ENCODE measurements around the gene CTNNA1.

CTNNA1 gene

DNA sequence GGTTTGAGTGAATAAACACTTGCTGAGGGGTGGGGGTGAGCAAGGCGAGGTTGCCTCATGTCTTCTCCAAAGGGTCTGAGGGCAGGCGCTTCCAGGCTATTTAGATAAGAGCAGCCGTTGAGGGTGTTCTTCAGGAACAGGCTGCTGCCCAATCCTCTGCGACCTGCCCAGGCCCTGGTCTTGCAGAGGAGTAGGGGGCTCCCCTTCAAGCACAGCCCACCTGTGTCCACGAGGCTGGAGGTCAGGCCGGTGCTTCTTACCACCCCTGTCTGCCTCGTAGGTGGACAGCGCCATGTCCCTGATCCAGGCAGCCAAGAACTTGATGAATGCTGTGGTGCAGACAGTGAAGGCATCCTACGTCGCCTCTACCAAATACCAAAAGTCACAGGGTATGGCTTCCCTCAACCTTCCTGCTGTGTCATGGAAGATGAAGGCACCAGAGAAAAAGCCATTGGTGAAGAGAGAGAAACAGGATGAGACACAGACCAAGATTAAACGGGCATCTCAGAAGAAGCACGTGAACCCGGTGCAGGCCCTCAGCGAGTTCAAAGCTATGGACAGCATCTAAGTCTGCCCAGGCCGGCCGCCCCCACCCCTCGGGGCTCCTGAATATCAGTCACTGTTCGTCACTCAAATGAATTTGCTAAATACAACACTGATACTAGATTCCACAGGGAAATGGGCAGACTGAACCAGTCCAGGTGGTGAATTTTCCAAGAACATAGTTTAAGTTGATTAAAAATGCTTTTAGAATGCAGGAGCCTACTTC lies 180.5 kb downstream of the CTNNA1 start:
- Histone ChIP-seq H4K20me1 (ENCODE audit: insufficient read depth, low read length, poor library complexity, severe bottlenecking) (no peaks in the 10 kb centered on the region), H3K9me2 (replicated peaks; ENCODE audit: low read depth, low read length) (no peaks in the 10 kb centered on the region), H3K79me2 (ENCODE audit: insufficient read depth, low read length) (no peaks in the 10 kb centered on the region), H3K4me1 (ENCODE audit: insufficient read depth, low read length, poor library complexity, severe bottlenecking) (no peaks in the 10 kb centered on the region), H3K36me3 (ENCODE audit: insufficient read depth, low read length) (peaks cover 43% of the 10 kb centered on the region; the same call in 1 of the 2 replicates), H3K9me3 (ENCODE audit: insufficient read depth, low read depth, low read length) (no peaks in the 10 kb centered on the region), H2AFZ (ENCODE audit: low read length) (no peak overlapping the region), H3K4me2 (ENCODE audit: low read depth, low read length, poor library complexity, severe bottlenecking) (no peak overlapping the region), H3K4me3 (ENCODE audit: low read length, poor library complexity, severe bottlenecking) (no peak overlapping the region), H3F3A (ENCODE audit: low read depth) (no peaks in the 10 kb centered on the region), H3K9ac (ENCODE audit: low read depth, low read length, poor library complexity, severe bottlenecking) (no peak overlapping the region), H3K27me3 (ENCODE audit: insufficient read depth, low read length, poor library complexity, severe bottlenecking) (no peaks in the 10 kb centered on the region)
- TF ChIP-seq, protein P1, sequence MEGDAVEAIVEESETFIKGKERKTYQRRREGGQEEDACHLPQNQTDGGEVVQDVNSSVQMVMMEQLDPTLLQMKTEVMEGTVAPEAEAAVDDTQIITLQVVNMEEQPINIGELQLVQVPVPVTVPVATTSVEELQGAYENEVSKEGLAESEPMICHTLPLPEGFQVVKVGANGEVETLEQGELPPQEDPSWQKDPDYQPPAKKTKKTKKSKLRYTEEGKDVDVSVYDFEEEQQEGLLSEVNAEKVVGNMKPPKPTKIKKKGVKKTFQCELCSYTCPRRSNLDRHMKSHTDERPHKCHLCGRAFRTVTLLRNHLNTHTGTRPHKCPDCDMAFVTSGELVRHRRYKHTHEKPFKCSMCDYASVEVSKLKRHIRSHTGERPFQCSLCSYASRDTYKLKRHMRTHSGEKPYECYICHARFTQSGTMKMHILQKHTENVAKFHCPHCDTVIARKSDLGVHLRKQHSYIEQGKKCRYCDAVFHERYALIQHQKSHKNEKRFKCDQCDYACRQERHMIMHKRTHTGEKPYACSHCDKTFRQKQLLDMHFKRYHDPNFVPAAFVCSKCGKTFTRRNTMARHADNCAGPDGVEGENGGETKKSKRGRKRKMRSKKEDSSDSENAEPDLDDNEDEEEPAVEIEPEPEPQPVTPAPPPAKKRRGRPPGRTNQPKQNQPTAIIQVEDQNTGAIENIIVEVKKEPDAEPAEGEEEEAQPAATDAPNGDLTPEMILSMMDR (conservative IDR thresholded peaks at IDR 0.05; ENCODE audit: low read length) = no peak
- TF ChIP-seq EZH2phosphoT487 (IDR thresholded peaks at IDR 0.05; ENCODE audit: borderline replicate concordance) = no peak

DNA sequence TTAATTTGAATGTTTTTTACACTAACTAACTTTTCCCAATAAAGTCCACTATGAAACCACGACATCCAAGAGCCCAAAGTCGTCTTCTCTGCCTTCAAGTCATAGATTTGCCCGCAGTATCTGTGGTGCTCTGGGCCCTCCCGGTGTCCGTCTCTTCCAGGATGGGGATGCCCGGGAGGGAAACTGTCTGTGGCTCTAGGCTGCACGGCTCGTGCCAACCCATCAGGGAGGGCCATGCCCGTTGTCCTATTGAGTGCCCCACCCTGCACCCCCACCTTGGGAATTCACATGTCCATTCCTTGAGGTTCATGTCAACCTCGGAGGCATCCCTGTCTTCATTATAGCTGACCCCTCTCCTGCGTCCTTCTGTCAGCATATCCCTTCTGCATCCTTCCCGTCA lies 181.7 kb downstream of the CTNNA1 start:
- no peaks in the 10 kb centered on the region for H3K79me2 ChIP-seq (ENCODE audit: insufficient read depth, low read length)
- no peak for TF ChIP-seq EZH2phosphoT487 (IDR thresholded peaks at IDR 0.05; ENCODE audit: borderline replicate concordance)
- TF ChIP-seq, protein P1 (conservative IDR thresholded peaks at IDR 0.05; ENCODE audit: low read length) = no peak
- H3K9ac ChIP-seq (ENCODE audit: low read depth, low read length, poor library complexity, severe bottlenecking) = no peak overlapping the region
- H2AFZ ChIP-seq (ENCODE audit: low read length) = no peak overlapping the region
- no peaks in the 10 kb centered on the region for H3F3A ChIP-seq (ENCODE audit: low read depth)
- no peaks in the 10 kb centered on the region for H3K9me2 ChIP-seq (replicated peaks; ENCODE audit: low read depth, low read length)
- H3K9me3 ChIP-seq (ENCODE audit: insufficient read depth, low read depth, low read length) = no peaks in the 10 kb centered on the region
- peaks cover 33% of the 10 kb centered on the region; the same call in 1 of the 2 replicates for H3K36me3 ChIP-seq (ENCODE audit: insufficient read depth, low read length)
- H3K4me3 ChIP-seq (ENCODE audit: low read length, poor library complexity, severe bottlenecking) = no peak overlapping the region
- H3K27me3 ChIP-seq (ENCODE audit: insufficient read depth, low read length, poor library complexity, severe bottlenecking) = no peaks in the 10 kb centered on the region
- H3K4me2 ChIP-seq (ENCODE audit: low read depth, low read length, poor library complexity, severe bottlenecking) = no peak overlapping the region
- H3K4me1 ChIP-seq (ENCODE audit: insufficient read depth, low read length, poor library complexity, severe bottlenecking) = no peaks in the 10 kb centered on the region
- no peaks in the 10 kb centered on the region for H4K20me1 ChIP-seq (ENCODE audit: insufficient read depth, low read length, poor library complexity, severe bottlenecking)

DNA sequence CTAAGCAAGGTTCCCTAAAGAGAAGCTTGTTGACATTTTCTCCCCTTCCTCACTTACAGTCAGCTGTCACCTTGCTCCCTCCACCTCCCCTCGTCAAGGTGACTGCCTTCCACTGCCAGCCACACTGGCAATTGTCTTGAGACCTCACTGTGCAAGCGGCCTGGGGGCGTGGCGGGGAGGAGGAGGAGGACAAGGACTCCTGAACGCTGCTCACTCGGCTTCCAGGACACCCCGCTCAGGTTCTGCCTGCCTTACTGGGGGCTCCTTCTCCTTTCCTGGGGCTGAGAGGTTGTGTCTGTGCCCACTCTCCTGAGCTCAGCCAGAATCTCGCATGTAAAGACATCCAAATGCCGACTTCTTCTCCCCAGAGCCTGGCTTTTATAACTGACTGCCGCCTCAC lies 182.2 kb downstream of the CTNNA1 start:
- Histone ChIP-seq H3K4me3 (ENCODE audit: low read length, poor library complexity, severe bottlenecking) (no peak overlapping the region), H3F3A (ENCODE audit: low read depth) (no peaks in the 10 kb centered on the region), H3K9me3 (ENCODE audit: insufficient read depth, low read depth, low read length) (no peaks in the 10 kb centered on the region), H3K36me3 (ENCODE audit: insufficient read depth, low read length) (peaks cover 31% of the 10 kb centered on the region; the same call in 1 of the 2 replicates), H3K4me1 (ENCODE audit: insufficient read depth, low read length, poor library complexity, severe bottlenecking) (peaks cover 3% of the 10 kb centered on the region), H3K79me2 (ENCODE audit: insufficient read depth, low read length) (no peaks in the 10 kb centered on the region), H3K4me2 (ENCODE audit: low read depth, low read length, poor library complexity, severe bottlenecking) (no peak overlapping the region), H3K27me3 (ENCODE audit: insufficient read depth, low read length, poor library complexity, severe bottlenecking) (no peaks in the 10 kb centered on the region), H3K9me2 (replicated peaks; ENCODE audit: low read depth, low read length) (no peaks in the 10 kb centered on the region), H2AFZ (ENCODE audit: low read length) (no peak overlapping the region), H4K20me1 (ENCODE audit: insufficient read depth, low read length, poor library complexity, severe bottlenecking) (no peaks in the 10 kb centered on the region), H3K9ac (ENCODE audit: low read depth, low read length, poor library complexity, severe bottlenecking) (no peak overlapping the region)
- TF ChIP-seq, protein P1 (conservative IDR thresholded peaks at IDR 0.05; ENCODE audit: low read length) = no peak
- TF ChIP-seq EZH2phosphoT487 (IDR thresholded peaks at IDR 0.05; ENCODE audit: borderline replicate concordance) = no peak
